AG10803 (cell line): ENCODE data around the gene ARRB1.
A peak's percentile ranks its signal among the peaks of the same experiment; 100 is the strongest.

Experiments
- DNase-seq: peaks from one replicate; pipeline ENCODE4 v3.0.0; 2010; ENCODE audit warnings: low read depth
- H3K4me3 ChIP-seq: 2 replicates; pipeline ENCODE4 v1.5.1; 2011; ENCODE audit warnings: mild to moderate bottlenecking, low read length, control low read depth
- TF ChIP-seq, protein P1 (sequence below): conservative IDR thresholded peaks from 2 replicates; pipeline ENCODE4 v1.5.1; 2011; ENCODE audit warnings: mild to moderate bottlenecking, low read length, control low read depth, inconsistent platforms

Gene ARRB1

DNA sequence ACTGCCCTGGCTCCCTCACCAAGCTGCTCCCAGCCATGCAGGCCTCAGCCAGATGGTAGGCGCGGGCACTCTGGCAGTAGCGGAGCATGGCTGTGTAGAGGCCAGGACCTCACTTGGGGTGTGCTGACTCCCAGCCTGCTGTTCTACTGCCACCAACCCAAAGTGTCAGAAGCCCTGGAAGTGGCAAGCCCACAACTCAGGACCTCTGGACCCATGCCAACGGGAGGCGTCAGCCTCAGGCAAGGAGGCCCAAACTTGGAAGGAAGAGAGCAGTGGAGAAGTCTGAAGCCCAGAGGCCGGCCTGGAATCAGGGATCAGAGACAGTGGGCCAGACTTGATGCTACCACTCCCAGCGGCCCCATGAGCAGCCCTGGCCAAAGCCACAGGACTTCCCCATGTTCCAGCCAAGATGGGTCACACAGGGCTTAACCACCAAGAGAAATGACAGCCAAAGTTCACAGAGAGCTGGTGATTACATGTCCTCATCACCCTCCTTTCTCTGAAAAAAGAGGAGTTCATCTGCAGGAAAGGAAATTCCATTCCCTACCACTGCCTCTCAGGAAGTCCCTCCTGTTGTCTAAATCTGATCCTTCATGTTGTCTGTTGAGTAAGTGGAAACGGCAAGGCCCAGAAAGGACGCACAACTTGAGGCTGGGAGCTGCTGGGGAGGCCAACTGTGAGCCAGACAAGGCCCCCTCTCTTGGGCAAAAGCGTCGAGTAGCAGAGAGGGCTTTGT, 4.4 kb downstream of the ARRB1 start:
- TF ChIP-seq, protein P1, sequence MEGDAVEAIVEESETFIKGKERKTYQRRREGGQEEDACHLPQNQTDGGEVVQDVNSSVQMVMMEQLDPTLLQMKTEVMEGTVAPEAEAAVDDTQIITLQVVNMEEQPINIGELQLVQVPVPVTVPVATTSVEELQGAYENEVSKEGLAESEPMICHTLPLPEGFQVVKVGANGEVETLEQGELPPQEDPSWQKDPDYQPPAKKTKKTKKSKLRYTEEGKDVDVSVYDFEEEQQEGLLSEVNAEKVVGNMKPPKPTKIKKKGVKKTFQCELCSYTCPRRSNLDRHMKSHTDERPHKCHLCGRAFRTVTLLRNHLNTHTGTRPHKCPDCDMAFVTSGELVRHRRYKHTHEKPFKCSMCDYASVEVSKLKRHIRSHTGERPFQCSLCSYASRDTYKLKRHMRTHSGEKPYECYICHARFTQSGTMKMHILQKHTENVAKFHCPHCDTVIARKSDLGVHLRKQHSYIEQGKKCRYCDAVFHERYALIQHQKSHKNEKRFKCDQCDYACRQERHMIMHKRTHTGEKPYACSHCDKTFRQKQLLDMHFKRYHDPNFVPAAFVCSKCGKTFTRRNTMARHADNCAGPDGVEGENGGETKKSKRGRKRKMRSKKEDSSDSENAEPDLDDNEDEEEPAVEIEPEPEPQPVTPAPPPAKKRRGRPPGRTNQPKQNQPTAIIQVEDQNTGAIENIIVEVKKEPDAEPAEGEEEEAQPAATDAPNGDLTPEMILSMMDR, result no peak
- H3K4me3 ChIP-seq, result no peak overlapping the region
- DNase-seq, result peak; percentile 77

DNA sequence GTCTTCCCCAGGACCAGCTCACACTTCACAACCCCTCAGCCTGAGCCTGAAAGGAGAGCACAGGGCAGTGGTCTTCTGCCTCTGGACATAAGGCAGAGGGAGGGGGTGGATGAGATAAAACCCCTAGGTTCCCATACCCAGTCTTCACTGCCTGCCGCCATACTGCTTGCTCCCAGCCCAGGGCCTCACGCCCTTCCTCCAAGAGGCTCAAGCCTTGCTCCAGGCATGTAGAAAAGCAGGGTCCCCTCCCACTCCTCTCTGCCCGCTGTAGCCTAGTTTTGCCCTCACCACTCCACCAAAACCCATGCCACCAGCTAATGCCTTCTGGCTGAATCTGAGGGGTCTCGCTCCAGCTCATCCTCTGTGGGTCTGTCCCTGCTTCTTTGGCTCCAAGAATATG, 5.2 kb downstream of the ARRB1 start:
- DNase-seq, result no peak
- H3K4me3 ChIP-seq, result no peak overlapping the region
- TF ChIP-seq, protein P1, result no peak

DNA sequence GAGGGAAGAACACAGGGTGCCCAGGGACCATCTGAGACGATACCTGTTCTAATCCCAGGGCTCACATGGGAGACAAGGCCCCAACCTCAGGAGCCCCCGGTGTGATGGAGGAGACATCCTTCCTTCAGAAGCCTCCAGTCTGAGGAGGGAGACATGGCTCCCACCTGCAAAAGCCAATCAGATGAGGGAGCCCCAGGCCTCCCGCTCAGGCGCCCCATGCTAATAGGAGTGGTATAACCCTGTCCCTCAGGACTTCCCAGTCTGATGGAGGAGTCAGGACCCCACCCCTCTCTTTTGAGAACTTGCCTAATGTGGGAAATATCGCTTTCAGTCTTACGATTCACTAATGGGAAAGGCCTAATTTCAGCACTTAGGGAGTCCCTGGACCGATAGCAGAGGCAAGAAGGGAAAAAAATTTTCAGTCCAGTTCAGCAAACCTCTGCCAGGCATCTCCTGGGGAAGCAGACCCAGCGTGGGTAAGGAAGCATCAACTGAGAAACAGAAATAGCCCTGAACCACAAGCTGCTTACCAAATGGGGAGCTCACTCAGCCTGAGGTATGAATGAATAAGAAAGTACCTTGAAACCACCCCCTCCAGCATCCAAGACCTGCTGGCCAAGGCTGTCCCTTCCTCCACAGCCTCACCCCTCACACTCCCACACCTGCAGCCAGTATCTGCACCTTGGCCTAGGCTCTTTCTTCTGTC, 5.9 kb downstream of the ARRB1 start:
- DNase-seq, result no peak
- TF ChIP-seq, protein P1, result no peak

DNA sequence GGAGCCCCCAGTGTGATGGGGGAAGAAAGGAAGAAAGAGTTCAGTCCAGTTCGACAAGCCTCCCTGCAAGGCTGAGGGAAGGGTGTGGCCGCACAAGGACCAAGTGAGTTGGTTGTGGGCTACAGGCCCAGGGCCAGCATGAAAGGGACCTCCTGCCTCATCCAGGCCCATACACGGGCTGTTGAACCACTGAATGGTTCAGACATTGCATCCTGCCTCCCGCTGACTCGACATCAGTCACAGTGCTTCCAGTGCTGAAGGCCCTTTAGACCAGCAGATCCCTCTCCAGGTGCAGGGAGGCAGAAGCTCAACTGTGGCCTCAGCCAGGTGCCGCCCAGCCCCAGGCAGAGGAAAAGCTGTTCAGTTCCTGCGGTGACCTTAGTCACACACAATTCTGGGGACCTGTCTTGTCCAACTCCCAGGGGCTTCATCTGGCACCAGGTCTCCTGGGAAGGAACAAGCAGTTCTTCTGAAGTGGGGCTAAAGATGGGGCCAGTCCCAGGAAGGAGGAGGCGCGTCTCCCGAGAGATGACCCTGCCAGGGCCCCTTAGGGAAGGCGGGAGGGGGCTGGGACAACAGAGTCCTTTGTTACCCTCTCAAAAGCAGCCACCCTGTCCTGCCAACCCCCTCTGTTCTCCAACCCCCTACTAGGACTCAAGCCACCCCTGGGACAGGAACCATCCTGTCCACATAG, 6.6 kb downstream of the ARRB1 start:
- TF ChIP-seq, protein P1, result no peak
- DNase-seq, result no peak
- H3K4me3 ChIP-seq, result no peak overlapping the region

More for the DNA sequence above, 5.9 kb downstream of the ARRB1 start:
- no peak overlapping the region for H3K4me3 ChIP-seq

DNA sequence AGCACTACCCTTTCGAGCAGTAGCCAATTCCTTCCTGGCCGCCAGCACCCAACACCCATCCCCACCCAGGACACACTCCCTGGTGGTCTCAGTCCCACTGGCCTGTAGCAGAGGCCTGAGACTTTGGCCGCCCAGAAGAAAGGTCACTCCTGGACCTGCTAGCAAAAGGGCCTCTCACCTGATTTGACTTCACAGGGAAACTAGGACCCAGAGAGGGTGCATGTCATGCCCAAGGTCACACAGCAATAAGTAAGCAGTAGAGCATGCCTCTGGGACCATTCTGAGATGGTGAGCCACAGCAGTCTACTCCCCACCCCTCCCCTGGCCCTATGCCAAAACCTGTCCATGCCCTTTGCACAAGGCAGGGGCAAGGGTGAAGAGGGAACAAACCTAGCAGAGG, 7.3 kb downstream of the ARRB1 start:
- DNase-seq, result no peak
- TF ChIP-seq, protein P1, result no peak
- no peak overlapping the region for H3K4me3 ChIP-seq

DNA sequence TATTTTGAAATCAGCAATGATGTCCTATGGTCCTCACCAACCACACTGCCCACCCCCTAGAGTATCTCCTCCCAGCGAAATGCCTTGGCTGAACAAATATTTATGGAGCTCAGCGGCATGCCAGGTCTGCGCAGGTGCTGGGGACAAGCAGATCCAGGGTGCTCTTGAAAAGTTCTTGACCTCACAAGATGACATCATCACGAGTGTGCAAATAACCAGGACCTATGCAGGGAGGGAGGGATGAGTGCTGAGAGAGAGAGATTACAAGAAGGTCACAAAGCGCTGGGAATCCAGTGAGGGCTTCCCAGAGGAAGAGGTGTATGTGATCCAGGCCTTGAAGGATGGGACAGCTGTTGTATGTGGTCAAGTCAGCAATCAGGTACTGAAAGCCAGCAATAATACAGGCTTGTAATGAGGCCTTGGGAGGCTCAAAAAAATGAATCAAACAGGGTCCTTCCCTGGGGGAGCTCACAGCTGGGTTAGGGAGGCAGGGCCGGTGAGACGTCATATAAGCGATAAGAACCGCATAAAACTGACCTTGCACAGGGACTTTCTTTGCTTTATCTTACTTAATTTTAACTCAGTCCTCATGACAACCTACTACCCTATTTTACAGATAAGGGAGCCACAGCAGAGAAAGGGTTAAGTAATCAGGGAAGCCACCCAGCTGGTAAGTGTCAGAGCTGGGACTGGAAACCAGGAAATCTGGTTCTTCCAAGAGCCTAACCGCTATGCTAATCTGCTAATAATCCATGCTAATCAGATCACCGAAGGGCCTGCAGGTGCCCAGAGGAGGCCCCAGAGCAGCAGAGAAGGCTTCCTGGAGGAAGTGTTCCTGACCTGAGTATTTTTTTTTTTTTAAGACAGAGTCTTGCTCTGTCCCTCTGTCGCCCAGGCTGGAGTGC, 8.2 kb downstream of the ARRB1 start:
- no peak overlapping the region for H3K4me3 ChIP-seq
- DNase-seq, result no peak
- TF ChIP-seq, protein P1, result no peak
